AG04449 (cell line): ENCODE results near the gene PRG2.

ENCODE experiments used
- CTCF ChIA-PET: fragments of 350-600 bp; formaldehyde crosslinking; extraction: SDS; loops from one replicate; lab custom pipeline; 2021; ENCODE audit warnings: antibody characterized with exemption; lab: Yijun Ruan, JAX
- POLR2A ChIA-PET: fragments of 400-600, 350-600 bp; formaldehyde crosslinking; extraction: SDS; loops from one replicate; lab custom pipeline; 2020; ENCODE audit warnings: antibody characterized with exemption, inconsistent platforms; lab: Yijun Ruan, JAX
- DNase-seq: peaks from one replicate; pipeline ENCODE4 v3.0.0-alpha.2; 2010; ENCODE audit warnings: low read depth, low spot score
- H3K4me3 ChIP-seq: 2 replicates; pipeline ENCODE4 v1.5.1; 2011; ENCODE audit warnings: low read depth, mild to moderate bottlenecking, control low read depth, low read length
- CTCF ChIP-seq: IDR thresholded peaks from one replicate; pipeline ENCODE4 v1.5.1; 2011; ENCODE audit warnings: mild to moderate bottlenecking, moderate library complexity, low read length, control low read depth, inconsistent platforms; ENCODE audit not compliant: insufficient read depth; ENCODE audit errors: missing control alignments

The PRG2 gene

DNA sequence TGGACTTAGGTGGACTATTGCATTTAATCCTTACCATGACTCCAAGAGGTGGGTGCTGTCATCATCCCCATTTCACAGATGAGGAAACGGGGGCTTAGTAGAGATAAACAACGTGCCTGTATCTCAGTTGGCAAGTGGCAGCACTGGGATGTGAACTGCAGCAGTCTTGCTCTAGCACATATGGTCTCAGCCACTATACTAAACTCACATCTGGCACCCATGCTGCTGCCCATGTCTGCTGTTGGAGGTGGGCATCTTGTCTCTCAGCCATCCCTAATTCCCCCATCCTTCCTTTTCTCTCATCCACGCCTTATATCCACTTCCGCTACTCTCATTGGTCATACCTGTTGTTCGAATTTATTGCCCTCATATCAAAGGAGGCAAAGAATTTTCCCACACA, 13.3 kb downstream of the PRG2 start:
- no peak overlapping the region for H3K4me3 ChIP-seq
- POLR2A ChIA-PET = no interaction called here
- CTCF ChIA-PET = no interaction called here
- TF ChIP-seq CTCF = no peak
- DNase-seq = no peak

- TF ChIP-seq CTCF = no peak
- H3K4me3 ChIP-seq = no peak overlapping the region
- CTCF ChIA-PET = no interaction called here
- POLR2A ChIA-PET = no interaction called here
- no peak for DNase-seq
These were observed 14.1 kb downstream of the PRG2 start for GRCh38 chr11:57376095-57377090.

DNA sequence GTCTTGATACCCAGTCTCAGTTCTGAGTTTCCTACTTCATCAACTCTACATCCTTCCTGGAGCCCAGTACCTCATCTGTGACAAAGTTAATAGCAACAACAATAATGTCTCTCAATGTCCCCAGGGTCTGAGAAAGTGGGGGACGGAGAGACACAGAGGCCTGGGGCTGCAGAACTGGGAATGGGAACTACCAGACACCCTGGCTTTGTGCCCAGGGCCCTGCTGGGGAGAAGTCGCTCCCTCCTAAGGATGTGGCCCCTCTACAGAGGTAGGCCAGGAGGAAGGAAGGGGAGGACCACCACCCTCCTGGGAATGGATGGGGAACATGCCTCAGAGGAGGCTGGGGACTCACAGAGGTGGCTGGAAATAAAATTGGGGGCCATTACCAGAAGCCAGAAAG, 15.0 kb downstream of the PRG2 start:
- ChIA-PET POLR2A (no interaction called here), CTCF (no interaction called here)
- no peak overlapping the region for H3K4me3 ChIP-seq

DNA sequence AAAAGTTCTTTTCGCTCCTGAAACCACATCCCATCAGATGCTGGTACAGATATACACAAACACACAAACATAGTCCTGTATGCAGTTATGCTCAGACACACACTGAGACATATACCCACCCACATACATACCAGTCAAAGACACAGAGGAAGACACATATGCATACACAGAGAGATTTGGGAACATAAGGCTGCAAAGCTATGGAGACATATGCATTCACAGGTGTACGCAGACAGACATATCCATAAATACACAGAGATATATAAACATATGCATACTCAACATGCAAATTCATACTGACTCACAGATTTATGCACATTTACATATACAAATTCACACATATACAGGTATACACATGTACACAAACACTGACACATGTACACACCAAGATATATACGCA, 15.5 kb downstream of the PRG2 start:
- POLR2A ChIA-PET = no interaction called here
- no peak overlapping the region for H3K4me3 ChIP-seq
- CTCF ChIA-PET = no interaction called here
- no peak for TF ChIP-seq CTCF
- no peak for DNase-seq

More for the DNA sequence above, 15.0 kb downstream of the PRG2 start:
- no peak for TF ChIP-seq CTCF
- no peak for DNase-seq

DNA sequence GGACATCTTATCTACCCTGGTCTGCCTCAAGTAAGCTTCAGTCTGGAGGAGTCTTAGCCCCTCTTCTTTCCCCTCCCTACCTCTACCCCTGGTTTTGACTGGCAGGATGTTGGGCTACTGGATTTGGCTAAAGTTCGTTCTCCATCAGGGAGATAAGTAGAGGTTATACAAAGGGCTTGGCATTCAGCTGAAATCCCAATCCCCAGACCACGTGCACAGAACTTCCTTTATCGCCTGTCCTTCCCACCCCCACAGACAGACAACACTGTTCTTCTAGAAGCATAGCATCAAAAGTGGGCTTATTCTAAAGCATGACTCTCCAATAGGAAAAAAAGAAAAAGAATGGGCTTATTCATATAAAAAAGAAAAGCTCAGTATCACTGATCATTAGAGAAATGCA, 17.3 kb downstream of the PRG2 start:
- CTCF ChIA-PET = interaction anchor here (0.9 to 2.2 kb wide), 4 partner anchors 10 to 269 kb away, joined by 3 to 6 read pairs (median 4); no protein-coding TSS in a partner anchor
- no peak overlapping the region for H3K4me3 ChIP-seq
- TF ChIP-seq CTCF = no peak
- POLR2A ChIA-PET = interaction anchor here (0.7 kb wide), 1 partner anchor 178 kb away, joined by 3 read pairs; no protein-coding TSS in a partner anchor
- DNase-seq = no peak

DNA sequence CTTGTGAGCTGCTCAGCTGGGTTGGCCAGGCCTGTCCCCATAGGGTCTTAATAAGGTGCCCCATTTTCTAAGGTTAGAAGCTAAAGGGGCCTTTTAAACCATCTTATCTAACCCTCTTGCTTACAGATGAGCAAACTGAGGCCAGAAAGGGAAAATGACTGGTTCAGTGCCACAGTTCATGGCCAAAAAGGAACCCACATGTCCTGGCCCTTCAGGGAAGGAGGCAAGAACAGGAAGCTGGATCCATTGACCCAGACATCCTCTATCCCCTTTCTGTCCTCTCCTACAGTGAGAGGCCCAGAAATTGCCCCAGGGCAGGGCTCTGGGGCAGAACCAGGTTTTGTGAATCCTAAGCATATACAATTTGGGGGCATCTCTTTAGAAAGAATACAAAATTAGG, 19.5 kb downstream of the PRG2 start:
- no peak for TF ChIP-seq CTCF
- no peak for DNase-seq
- POLR2A ChIA-PET = no interaction called here
- no peak overlapping the region for H3K4me3 ChIP-seq
- CTCF ChIA-PET = interaction anchor here (0.7 to 1.6 kb wide), 3 partner anchors 18 to 188 kb away, joined by 3 to 7 read pairs (median 4); no protein-coding TSS in a partner anchor
